Activated CD4-positive, CD25-positive, alpha-beta regulatory T cell treated with anti-CD3 and anti-CD28 coated beads, Interleukin-2, amount 50 U/mL, for 16 hours (primary cell): ENCODE results near the gene GAL.

Experiments
- DNase-seq: peaks from one replicate; pipeline ENCODE4 v3.0.0-alpha.2; 2020; ENCODE audit warnings: low read depth, low spot score

GAL gene

GRCh38 chr11:68680541-68681231 lies 3.7 kb upstream of the GAL start:
- no peak for DNase-seq

DNA sequence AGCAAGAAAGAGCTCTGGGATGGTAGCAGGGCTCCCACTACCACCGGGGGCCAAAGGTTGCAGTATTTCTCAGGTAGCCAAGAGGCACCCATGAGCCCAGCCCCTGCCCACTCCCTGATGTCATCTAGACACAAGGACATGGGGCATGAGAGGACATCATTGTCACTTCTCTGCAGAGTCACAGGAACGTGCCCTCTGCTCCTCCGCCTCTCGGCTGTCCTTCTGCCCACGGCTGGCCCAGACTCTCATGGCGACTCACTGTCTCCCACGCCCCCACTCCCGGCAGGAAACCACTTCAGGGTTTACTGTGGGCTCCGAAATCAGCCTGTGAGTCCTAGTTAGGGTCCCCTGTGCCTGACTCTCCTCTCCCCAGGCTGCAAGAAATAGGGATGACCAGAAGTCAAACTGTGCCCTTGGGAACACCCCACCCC lies 1.8 kb upstream of the GAL start:
- DNase-seq, result no peak

DNA sequence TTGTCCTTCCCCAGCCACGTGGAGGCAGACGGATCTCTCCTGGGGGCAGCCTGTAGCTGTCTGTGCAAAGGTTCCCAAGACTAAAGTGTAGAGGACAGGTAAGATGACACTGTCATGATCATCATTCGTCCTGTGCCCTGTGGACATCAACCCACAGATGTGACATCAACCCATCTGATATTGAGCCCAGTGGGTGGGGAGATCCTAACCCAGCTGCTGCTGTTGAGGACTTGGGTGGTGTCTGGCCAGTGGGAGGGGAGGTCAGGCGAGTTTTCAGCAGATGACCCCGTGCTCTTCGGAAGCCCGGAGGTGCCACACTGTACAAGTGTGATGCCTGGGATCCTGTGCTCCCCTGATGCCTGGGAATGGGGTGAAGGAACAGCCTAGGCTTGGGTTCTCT lies 1.2 kb upstream of the GAL start:
- DNase-seq, result no peak

- DNase-seq, result no peak
Measured at GRCh38 chr11:68683536-68684384, 584 bp upstream of the GAL start.

GRCh38 chr11:68685656-68686380 lies 1.5 kb downstream of the GAL start:
- DNase-seq, result no peak

GRCh38 chr11:68686486-68686885 lies 2.1 kb downstream of the GAL start:
- DNase-seq, result no peak

GRCh38 chr11:68687311-68687710 lies 3.0 kb downstream of the GAL start:
- DNase-seq, result no peak

GRCh38 chr11:68687986-68688385 lies 3.6 kb downstream of the GAL start:
- no peak for DNase-seq

DNA sequence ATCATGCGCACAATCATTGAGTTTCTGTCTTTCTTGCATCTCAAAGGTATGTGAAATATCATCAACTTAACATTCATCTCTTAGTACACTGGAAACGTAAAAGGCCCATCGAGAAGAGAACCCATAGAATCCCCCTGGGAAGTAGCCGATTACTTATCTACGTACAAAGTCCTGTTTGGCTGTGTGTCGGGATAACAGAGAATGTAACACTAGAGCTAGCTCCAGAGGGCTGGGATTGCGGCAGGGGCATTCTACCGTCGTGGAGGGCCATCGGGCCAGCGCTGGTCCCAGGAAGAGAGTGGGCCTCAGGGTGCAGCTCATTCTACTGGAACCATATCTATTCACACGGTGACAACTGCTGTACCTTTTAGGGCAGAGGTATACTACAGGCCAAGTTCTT lies 4.5 kb downstream of the GAL start:
- no peak for DNase-seq

- no peak for DNase-seq
Measured at GRCh38 chr11:68689737-68690625, 5.6 kb downstream of the GAL start.

- DNase-seq, result no peak
Measured at GRCh38 chr11:68690671-68691401, 6.5 kb downstream of the GAL start.

DNA sequence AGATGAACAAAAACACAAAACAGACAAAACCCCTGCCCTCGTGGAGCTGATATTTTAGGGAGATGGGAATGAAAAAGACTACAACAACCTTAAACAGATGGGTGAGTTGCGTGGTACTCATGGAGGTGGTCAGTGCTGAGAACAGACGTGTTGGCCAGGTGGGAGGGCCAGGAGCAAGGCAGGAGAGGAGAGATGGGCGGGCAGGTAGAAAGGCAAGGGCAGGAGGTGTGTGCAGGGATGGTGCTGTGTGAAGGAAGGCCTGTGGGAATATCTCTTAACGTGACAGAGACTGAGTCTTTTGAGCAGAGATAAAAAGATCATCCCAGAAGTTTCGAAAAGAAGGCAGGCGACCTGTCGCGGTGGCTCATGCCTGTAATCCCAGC lies 7.0 kb downstream of the GAL start:
- DNase-seq, result no peak

DNA sequence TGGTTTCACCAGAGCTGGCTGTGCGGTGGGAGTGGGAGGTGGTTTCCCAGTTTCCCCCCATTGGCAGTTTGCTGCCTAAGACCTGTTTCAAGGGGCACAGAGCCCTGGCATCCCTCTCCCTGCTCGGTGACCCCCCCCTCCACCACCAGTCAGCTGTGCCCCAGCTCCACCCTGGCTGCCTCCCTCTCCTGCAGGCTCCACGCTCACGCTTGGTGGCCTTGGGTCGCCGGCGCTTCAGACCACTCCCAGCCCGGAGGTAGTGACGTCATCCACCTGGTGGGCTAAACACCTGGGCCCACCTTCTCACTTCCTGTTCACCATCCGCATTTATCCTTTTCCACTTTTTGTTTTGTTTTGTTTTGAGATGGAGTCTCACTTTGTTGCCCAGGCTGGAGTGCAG lies 7.8 kb downstream of the GAL start:
- no peak for DNase-seq

DNA sequence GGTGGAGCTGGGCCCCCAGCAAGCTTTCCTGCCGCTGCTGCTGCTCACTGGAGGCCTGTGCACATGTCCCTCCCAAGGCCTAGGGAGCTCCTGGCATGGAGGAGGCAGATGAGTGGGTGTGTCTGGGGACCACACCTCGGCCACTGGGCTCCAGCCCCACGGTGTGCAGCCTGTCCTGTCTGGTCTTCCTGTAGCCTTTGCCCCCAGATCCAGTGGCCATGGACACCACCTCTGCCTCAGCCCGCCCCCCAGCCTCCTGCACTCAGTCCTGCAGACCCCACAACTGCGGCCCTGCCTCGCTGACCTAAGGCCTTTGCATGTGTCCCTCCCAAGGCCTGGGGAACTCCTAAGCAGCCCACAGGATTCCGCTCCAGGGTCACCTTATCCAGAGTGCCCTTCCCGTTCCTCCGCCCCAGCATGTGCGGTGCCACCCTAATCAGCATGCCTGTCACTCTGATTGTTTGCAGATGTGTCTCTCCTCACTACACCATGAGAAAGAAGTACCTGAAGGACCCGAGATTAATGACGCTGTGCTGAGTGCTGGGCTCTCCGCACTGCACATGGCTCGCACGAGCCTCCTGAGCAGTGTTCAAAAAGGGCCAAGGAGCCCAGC lies 8.6 kb downstream of the GAL start:
- DNase-seq, result no peak

DNA sequence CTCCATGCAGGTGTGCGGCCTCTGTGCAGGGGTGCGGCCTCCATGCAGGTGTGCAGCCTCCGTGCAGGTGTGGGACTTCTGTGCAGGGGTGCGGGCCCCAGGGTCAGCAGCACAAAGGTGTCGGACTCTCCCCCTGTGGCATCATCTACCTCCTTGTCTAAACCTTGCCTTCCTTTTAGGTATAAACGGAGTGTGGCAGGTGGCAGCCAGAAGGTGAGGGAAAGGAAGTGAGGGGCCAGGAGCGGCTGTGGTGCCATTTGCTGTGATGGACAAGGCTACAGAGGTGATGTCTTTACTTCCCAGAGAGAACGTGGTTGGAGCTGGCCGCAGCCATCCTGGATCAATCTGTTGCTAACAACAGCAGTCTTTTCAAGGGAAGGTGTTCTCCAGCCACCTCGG lies 9.1 kb downstream of the GAL start:
- no peak for DNase-seq

DNA sequence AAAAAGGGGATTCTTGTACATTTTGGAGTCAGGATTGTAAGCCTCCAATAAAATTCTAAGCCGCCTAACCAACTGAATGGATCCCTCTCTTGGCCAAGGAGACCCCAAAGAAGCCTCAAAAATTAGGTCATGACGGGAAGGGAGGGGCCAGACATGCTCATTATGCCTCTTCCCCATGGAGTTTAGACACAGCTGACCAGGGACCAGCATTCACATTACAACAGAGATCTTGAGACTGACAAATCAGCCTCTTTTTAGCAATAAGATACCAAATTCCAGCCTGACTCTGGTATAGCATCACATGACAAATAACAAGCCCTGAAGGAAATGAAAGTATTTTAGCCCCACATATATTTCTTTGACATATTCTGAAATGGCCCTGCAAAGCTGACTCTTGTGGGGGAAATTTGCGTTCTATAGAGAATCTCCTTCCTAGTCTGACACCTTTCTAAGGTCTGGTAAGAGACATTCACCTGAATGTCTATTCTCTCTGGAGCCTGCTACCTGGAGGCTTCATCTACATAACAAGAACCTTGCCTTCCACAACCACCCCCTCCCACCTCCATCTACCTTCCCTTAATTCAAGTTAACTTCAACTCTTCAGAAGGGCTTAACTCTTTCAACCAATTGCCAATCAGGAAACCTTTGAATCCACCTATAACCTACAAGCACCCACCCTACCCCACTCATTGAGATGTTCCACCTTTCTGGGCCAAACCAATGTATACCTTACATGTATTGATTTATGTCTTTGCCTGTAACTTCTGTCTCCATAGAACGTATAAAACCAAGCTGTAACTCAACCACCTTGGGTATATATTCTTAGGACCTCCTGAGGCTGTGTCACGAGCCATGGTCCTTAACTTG lies 10.3 kb downstream of the GAL start:
- DNase-seq, result no peak

GRCh38 chr11:68695531-68695930 lies 11.2 kb downstream of the GAL start:
- DNase-seq, result no peak

- DNase-seq, result no peak
Measured at GRCh38 chr11:68698993-68699392, 14.6 kb downstream of the GAL start.

- no peak for DNase-seq
Measured at GRCh38 chr11:68704887-68705286, 20.5 kb downstream of the GAL start.
